Upper lobe of left lung (tissue), 4 donors: ENCODE measurements around the gene SMAD3.

Experiments used
- EP300 ChIP-seq, 4 donors: sonication (generic); formaldehyde crosslinking; IDR thresholded peaks; one replicate each; pipeline ENCODE4 v1.5.1; 2017; ENCODE audit warnings: antibody characterized with exemption in 4 of 4, control low read depth in 2 of 4
- POLR2A ChIP-seq, 4 donors: fragments of 450-650 bp; IDR thresholded peaks; one replicate each; pipeline ENCODE4 v1.5.1; 2016 to 2017; ENCODE audit warnings: antibody characterized with exemption in 4 of 4, mild to moderate bottlenecking in 2 of 4
- POLR2AphosphoS5 ChIP-seq, 2 donors: sonication (generic); formaldehyde crosslinking; IDR thresholded peaks; one replicate each; pipeline ENCODE4 v1.5.1; 2017; ENCODE audit warnings: antibody characterized with exemption in 2 of 2
- TF ChIP-seq, protein P1 (sequence below), 6 experiments: fragments of 450-650 bp in 4 of 6; fragments of 200-600 bp in 2 of 6; sonication (generic) in 2 of 6; IDR thresholded peaks; one replicate each; pipeline ENCODE4 v1.5.1; 2016 to 2019; ENCODE audit warnings: antibody characterized with exemption in 6 of 6

DNA sequence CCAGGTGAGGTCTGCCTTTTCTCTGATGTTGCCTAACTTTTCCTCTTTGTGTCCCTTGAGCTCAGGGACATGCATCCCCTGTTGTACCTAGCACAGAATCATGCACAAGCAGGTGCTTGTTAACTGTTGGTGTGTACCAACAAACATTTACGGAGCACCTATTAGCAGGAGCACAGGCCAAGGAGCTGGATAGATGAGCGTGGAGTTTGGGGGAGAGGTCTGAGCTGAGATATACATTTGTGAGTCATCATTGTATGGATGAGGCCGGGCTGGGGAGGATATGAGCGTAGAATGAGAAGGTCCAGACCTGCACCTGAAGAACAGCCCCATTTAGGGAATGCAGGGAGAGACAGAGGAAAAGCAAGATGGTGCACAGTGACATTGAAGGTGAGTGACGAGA is 53.4 kb downstream of the SMAD3 start:
- TF ChIP-seq, protein P1, sequence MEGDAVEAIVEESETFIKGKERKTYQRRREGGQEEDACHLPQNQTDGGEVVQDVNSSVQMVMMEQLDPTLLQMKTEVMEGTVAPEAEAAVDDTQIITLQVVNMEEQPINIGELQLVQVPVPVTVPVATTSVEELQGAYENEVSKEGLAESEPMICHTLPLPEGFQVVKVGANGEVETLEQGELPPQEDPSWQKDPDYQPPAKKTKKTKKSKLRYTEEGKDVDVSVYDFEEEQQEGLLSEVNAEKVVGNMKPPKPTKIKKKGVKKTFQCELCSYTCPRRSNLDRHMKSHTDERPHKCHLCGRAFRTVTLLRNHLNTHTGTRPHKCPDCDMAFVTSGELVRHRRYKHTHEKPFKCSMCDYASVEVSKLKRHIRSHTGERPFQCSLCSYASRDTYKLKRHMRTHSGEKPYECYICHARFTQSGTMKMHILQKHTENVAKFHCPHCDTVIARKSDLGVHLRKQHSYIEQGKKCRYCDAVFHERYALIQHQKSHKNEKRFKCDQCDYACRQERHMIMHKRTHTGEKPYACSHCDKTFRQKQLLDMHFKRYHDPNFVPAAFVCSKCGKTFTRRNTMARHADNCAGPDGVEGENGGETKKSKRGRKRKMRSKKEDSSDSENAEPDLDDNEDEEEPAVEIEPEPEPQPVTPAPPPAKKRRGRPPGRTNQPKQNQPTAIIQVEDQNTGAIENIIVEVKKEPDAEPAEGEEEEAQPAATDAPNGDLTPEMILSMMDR (IDR thresholded peaks at IDR 0.05), result no peak
- no peak for TF ChIP-seq POLR2A (IDR thresholded peaks at IDR 0.05)
- no peak for TF ChIP-seq EP300 (IDR thresholded peaks at IDR 0.05)
- TF ChIP-seq POLR2AphosphoS5 (IDR thresholded peaks at IDR 0.05), result no peak
